HG02970 (cell line): Measurements from ENCODE around the gene CSTF1.
"Not testable (repeated sequence)": the region's sequence is repeated elsewhere in the genome, so short reads cannot be mapped to it uniquely, and the experiment has no call there.

Experiments
- ATAC-seq: cut with Tn5 transposase; IDR thresholded peaks from one replicate; pipeline ENCODE4 v1.9.1; 2021; ENCODE audit warnings: mild to moderate bottlenecking, moderate library complexity, moderate number of reproducible peaks; ENCODE audit not compliant: unreplicated experiment, low FRiP score

Gene CSTF1

GRCh38 chr20:56368351-56369134 is 23.9 kb upstream of the CSTF1 start:
- ATAC-seq: no peak

GRCh38 chr20:56369179-56369578 is 23.3 kb upstream of the CSTF1 start:
- ATAC-seq: no peak

GRCh38 chr20:56371977-56372376 is 20.5 kb upstream of the CSTF1 start:
- no peak for ATAC-seq

GRCh38 chr20:56372850-56373249 is 19.6 kb upstream of the CSTF1 start:
- ATAC-seq: no peak

GRCh38 chr20:56373942-56374341 is 18.5 kb upstream of the CSTF1 start:
- no peak for ATAC-seq

- ATAC-seq: no peak
These were observed 16.1 kb upstream of the CSTF1 start for GRCh38 chr20:56376331-56376730.

- ATAC-seq: no peak
These were observed 14.1 kb upstream of the CSTF1 start for GRCh38 chr20:56378386-56378785.

- ATAC-seq: no peak
These were observed 12.1 kb upstream of the CSTF1 start for GRCh38 chr20:56380375-56380774.

GRCh38 chr20:56381501-56381900 is 10.9 kb upstream of the CSTF1 start:
- no peak for ATAC-seq

- no peak for ATAC-seq
These were observed 9.7 kb upstream of the CSTF1 start for GRCh38 chr20:56382696-56383095.

GRCh38 chr20:56383334-56383733 is 9.1 kb upstream of the CSTF1 start:
- no peak for ATAC-seq

- ATAC-seq: no peak
These were observed 7.3 kb upstream of the CSTF1 start for GRCh38 chr20:56385130-56385529.

GRCh38 chr20:56386219-56386618 is 6.2 kb upstream of the CSTF1 start:
- no peak for ATAC-seq

- no peak for ATAC-seq
These were observed 3.6 kb upstream of the CSTF1 start for GRCh38 chr20:56388882-56389281.

GRCh38 chr20:56389807-56390206 is 2.6 kb upstream of the CSTF1 start:
- ATAC-seq: no peak

GRCh38 chr20:56390396-56390795 is 2.0 kb upstream of the CSTF1 start:
- not testable (repeated sequence) for ATAC-seq

- no peak for ATAC-seq
These were observed 1.4 kb upstream of the CSTF1 start for GRCh38 chr20:56391037-56391436.

- peak; percentile 23 for ATAC-seq
These were observed 781 bp upstream of the CSTF1 start for GRCh38 chr20:56391596-56392131.

GRCh38 chr20:56392881-56393482 is 537 bp downstream of the CSTF1 start:
- no peak for ATAC-seq

- ATAC-seq: no peak
These were observed 1.2 kb downstream of the CSTF1 start for GRCh38 chr20:56393653-56394052.

GRCh38 chr20:56395166-56395565 is 2.7 kb downstream of the CSTF1 start:
- no peak for ATAC-seq
